ENCODE data around the gene FCSK.
"Not testable (repeated sequence)": the region's sequence is repeated elsewhere in the genome, so short reads cannot be mapped to it uniquely, and the experiment has no call there.

Gene FCSK

GRCh38 chr16:70481929-70482536, 27.6 kb downstream of the FCSK start:
- no peak for DNase-seq

GRCh38 chr16:70482624-70483023, 28.2 kb downstream of the FCSK start:
- no peak for DNase-seq

- no peak for DNase-seq
Measured at GRCh38 chr16:70483426-70483825, 29.0 kb downstream of the FCSK start.

- DNase-seq: no peak
Measured at GRCh38 chr16:70484867-70485266, 30.5 kb downstream of the FCSK start.

- DNase-seq: peak; percentile 85
Measured at GRCh38 chr16:70490261-70490660, 35.9 kb downstream of the FCSK start.

GRCh38 chr16:70493802-70494201, 39.4 kb downstream of the FCSK start:
- no peak for DNase-seq

- no peak for DNase-seq
Measured at GRCh38 chr16:70494202-70494770, 39.9 kb downstream of the FCSK start.

- no peak for DNase-seq
Measured at GRCh38 chr16:70494777-70495176, 40.4 kb downstream of the FCSK start.

GRCh38 chr16:70495425-70496182, 41.2 kb downstream of the FCSK start:
- DNase-seq: peak; percentile 96

GRCh38 chr16:70496513-70496912, 42.1 kb downstream of the FCSK start:
- no peak for DNase-seq

GRCh38 chr16:70508752-70509151, 54.4 kb downstream of the FCSK start:
- no peak for DNase-seq

GRCh38 chr16:70510216-70510615, 55.8 kb downstream of the FCSK start:
- no peak for DNase-seq

- no peak for DNase-seq
Measured at GRCh38 chr16:70511833-70512232, 57.4 kb downstream of the FCSK start.

- DNase-seq: no peak
Measured at GRCh38 chr16:70512456-70512855, 58.1 kb downstream of the FCSK start.

- no peak for DNase-seq
Measured at GRCh38 chr16:70520612-70521297, 66.4 kb downstream of the FCSK start.

- no peak for DNase-seq
Measured at GRCh38 chr16:70522216-70523075, 68.1 kb downstream of the FCSK start.

GRCh38 chr16:70523076-70523742, 68.8 kb downstream of the FCSK start, which contains the start of gene COG4:
COG4 (minus strand) TSS chr16:70523554; CDS start chr16:70523543, 11 bp downstream.
- peak; percentile 83 for DNase-seq

GRCh38 chr16:70523743-70524398, 69.5 kb downstream of the FCSK start, which contains the start of gene SF3B3:
SF3B3 (plus strand) TSS chr16:70523816; CDS start chr16:70526657, 2,841 bp downstream.
- peak; percentile 83 for DNase-seq

- not testable (repeated sequence) for DNase-seq
Measured at GRCh38 chr16:70524399-70524825, 70.0 kb downstream of the FCSK start.

- DNase-seq: no peak
Measured at GRCh38 chr16:70526403-70526802, 72.0 kb downstream of the FCSK start.

- DNase-seq: no peak
Measured at GRCh38 chr16:70527315-70527996, 73.1 kb downstream of the FCSK start.

All from DMS 273 treated with DMSO at 0.1 percent for 48 hours (cell line).